HG02884 (cell line): Measurements from ENCODE around the gene MAPT.

Experiments
- ATAC-seq: cut with Tn5 transposase; IDR thresholded peaks from one replicate; pipeline ENCODE4 v1.9.1; 2021; ENCODE audit warnings: mild to moderate bottlenecking, moderate library complexity; ENCODE audit not compliant: unreplicated experiment

The MAPT gene

DNA sequence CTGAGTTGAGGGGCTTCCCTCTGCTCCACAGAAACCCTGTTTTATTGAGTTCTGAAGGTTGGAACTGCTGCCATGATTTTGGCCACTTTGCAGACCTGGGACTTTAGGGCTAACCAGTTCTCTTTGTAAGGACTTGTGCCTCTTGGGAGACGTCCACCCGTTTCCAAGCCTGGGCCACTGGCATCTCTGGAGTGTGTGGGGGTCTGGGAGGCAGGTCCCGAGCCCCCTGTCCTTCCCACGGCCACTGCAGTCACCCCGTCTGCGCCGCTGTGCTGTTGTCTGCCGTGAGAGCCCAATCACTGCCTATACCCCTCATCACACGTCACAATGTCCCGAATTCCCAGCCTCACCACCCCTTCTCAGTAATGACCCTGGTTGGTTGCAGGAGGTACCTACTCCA lies 130.7 kb downstream of the MAPT start:
- no peak for ATAC-seq

DNA sequence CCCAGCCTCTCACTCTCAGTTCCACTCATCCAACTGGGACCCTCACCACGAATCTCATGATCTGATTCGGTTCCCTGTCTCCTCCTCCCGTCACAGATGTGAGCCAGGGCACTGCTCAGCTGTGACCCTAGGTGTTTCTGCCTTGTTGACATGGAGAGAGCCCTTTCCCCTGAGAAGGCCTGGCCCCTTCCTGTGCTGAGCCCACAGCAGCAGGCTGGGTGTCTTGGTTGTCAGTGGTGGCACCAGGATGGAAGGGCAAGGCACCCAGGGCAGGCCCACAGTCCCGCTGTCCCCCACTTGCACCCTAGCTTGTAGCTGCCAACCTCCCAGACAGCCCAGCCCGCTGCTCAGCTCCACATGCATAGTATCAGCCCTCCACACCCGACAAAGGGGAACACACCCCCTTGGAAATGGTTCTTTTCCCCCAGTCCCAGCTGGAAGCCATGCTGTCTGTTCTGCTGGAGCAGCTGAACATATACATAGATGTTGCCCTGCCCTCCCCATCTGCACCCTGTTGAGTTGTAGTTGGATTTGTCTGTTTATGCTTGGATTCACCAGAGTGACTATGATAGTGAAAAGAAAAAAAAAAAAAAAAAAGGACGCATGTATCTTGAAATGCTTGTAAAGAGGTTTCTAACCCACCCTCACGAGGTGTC lies 131.3 kb downstream of the MAPT start:
- no peak for ATAC-seq

GRCh38 chr17:46026166-46027047 lies 132.1 kb downstream of the MAPT start:
- ATAC-seq: no peak

DNA sequence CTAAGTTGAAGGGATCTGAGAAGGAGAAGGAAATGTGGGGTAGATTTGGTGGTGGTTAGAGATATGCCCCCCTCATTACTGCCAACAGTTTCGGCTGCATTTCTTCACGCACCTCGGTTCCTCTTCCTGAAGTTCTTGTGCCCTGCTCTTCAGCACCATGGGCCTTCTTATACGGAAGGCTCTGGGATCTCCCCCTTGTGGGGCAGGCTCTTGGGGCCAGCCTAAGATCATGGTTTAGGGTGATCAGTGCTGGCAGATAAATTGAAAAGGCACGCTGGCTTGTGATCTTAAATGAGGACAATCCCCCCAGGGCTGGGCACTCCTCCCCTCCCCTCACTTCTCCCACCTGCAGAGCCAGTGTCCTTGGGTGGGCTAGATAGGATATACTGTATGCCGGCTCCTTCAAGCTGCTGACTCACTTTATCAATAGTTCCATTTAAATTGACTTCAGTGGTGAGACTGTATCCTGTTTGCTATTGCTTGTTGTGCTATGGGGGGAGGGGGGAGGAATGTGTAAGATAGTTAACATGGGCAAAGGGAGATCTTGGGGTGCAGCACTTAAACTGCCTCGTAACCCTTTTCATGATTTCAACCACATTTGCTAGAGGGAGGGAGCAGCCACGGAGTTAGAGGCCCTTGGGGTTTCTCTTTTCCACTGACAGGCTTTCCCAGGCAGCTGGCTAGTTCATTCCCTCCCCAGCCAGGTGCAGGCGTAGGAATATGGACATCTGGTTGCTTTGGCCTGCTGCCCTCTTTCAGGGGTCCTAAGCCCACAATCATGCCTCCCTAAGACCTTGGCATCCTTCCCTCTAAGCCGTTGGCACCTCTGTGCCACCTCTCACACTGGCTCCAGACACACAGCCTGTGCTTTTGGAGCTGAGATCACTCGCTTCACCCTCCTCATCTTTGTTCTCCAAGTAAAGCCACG lies 133.0 kb downstream of the MAPT start:
- no peak for ATAC-seq

DNA sequence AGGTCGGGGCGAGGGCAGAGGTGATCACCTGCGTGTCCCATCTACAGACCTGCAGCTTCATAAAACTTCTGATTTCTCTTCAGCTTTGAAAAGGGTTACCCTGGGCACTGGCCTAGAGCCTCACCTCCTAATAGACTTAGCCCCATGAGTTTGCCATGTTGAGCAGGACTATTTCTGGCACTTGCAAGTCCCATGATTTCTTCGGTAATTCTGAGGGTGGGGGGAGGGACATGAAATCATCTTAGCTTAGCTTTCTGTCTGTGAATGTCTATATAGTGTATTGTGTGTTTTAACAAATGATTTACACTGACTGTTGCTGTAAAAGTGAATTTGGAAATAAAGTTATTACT lies 133.6 kb downstream of the MAPT start:
- no peak for ATAC-seq

GRCh38 chr17:46028374-46028773 lies 134.0 kb downstream of the MAPT start:
- no peak for ATAC-seq

- no peak for ATAC-seq
Observed at GRCh38 chr17:46028981-46029565, 134.7 kb downstream of the MAPT start.

- ATAC-seq: no peak
Observed at GRCh38 chr17:46029627-46030026, 135.3 kb downstream of the MAPT start.

DNA sequence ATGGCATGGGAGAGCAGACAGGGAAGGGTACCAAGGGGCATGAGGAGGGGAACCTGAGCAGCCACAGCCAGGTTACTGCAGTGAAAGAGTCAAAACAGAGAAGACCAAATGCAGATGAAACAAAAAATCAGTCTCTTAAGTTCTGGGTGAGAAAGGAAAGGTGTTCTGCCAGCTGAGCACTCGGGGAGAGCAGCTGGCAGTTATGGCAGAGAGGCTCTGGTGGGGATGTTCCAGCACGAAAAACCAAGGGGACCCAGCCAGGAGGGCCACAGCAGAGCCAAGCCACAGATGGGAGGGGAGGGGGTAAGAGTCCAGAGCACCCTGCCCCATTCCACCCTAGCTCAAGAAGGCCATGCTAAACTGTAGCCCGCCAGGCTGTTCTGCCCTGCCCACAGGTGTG lies 136.4 kb downstream of the MAPT start:
- no peak for ATAC-seq

GRCh38 chr17:46031440-46031839 lies 137.1 kb downstream of the MAPT start:
- no peak for ATAC-seq

DNA sequence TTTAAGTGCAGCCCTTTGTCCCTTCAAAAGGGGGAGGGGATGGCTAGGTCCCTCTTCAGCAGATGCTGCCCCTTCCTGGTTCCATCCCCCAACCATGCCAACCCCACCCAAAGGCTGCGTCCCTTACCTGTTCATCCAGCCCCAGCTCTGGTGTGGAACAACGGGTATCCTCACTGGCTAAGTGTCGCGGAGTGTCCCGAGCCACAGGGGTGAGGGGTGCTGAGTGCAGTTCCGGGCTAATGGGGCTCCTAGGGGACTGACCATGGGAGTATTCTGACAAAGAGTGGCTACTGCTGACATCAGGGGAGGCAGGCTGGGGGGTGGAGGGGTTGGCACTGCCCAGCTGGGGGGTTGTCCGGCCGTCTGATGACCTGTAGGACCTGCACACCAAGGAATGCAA lies 137.6 kb downstream of the MAPT start:
- ATAC-seq: no peak

GRCh38 chr17:46032909-46033308 lies 138.6 kb downstream of the MAPT start:
- no peak for ATAC-seq

DNA sequence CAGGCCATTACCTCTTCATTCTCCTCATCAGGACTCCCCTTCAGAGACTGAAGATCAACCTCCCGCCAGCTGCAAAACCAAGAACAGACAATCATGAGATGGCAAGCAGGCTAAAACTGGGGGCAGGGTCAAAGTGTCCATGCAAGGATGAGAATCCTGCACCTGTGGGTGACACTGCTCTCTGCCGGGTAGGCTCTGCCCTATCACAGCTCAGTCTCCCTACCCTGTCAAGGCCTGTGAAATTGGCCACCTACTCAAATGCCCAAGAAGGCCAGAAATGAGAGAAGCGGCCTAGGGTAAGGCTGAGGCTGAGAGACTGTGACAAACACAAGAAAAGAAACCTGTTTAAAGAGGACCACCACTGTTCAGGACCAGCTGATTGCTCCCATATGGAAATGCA lies 139.0 kb downstream of the MAPT start:
- no peak for ATAC-seq

GRCh38 chr17:46035112-46035818 lies 140.9 kb downstream of the MAPT start:
- no peak for ATAC-seq

DNA sequence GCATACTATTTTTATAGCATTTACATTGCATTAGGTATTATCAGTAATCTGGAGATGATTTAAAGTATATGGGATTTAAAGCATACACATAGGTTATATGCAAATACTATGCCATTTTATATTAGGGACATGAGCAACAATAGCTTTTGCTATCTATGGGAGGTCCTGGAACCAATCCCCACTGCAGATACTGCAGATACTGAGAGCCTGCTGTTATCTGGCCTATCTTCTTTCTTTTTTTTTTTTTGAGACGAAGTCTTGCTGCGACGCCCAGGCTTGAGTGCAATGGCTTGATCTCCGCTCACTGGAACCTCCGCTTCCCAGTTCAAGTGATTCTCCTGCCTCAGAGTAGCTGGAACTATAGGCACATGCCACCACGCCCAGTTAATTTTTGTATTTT lies 142.1 kb downstream of the MAPT start:
- no peak for ATAC-seq

- no peak for ATAC-seq
Observed at GRCh38 chr17:46037722-46038255, 143.4 kb downstream of the MAPT start.

GRCh38 chr17:46038414-46038813 lies 144.1 kb downstream of the MAPT start:
- no peak for ATAC-seq

DNA sequence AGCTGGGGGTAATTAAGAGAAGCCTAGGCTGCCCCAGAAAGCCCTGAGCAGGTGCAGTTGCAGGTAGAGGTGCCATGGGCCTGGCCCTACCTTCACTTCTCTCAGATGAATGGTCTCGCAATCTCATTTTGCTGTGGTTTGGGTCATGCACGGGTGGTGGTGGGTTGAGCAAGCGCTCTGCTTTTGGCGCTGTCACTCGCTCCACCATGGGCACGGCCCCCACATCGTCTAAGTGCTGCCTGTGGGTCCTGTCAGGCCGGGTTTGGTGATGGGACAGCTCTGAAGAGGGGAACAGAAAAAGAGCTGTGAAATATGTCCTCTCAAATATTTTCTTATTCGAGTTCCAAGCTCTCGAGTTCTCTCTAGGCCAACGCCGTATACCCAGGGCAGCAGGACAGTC lies 144.6 kb downstream of the MAPT start:
- ATAC-seq: no peak

DNA sequence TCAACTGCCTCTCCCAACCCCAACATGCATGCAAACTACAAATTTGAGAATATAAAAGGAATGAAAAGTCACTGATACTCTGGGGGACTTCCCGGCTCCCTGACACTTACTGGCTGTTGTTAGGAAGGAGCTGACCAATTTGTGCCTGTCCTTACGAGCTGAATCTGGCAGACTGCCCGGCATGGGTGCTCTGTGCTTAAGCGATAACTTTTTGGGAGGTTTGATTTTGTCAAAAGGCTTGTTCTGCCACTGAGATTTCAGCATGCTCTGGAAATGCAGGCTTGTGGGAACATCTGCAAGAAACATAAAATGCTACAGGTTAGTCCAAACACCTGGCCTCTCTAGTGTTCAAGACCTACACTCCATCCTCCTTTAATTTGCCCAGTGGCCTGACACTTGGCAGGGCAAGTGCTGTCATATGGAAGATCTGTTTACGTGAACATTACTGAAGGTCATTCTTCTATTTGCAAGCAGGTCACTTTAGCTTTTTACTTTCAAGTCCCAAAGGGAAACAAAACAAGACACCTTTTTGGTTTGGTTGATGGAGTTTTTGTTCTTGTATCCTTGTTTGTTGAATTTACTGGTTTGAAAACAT lies 145.3 kb downstream of the MAPT start:
- no peak for ATAC-seq

DNA sequence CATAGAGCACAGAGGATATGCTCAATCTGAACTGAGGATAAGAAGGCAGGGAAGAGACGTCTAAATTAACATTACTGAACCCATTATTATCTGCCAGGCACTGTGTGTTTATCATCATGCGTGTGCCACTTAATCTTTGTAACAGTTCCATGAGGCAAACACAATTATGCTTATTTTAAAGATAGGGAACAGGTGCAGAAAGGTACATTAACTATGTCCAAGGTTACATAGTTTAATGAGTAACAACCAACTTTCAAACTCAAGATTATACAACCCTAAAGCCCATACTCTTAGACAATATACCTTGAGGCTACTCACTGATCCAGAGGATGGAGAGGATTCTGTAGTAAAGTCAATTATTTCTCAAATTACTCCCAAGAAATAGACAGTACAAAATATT lies 147.9 kb downstream of the MAPT start:
- no peak for ATAC-seq
